ENCODE measurements around the gene L3MBTL4. TPM values are rescaled to one million over a fixed set of nuclear protein-coding genes. Genes with fewer than 3 reads are reported as not detected.

L3MBTL4 gene
- polyA plus RNA-seq, 1 of the 3 experiments (the other 2 are of a cell fraction): 0.02 TPM

- Histone ChIP-seq H3K4me3 (ENCODE audit: low read depth in 2 of 2, low read length in 1 of 2) (no peak overlapping the region), H3K27me3 (ENCODE audit: insufficient read depth) (no peaks in the 10 kb centered on the region), H3K9ac (no peak overlapping the region), H3K4me2 (no peak overlapping the region), H3K27ac (ENCODE audit: low read depth in 2 of 2, low read length in 1 of 2) (no peak overlapping the region), H4K20me1 (ENCODE audit: insufficient read depth) (no peaks in the 10 kb centered on the region), H3K79me2 (ENCODE audit: insufficient read depth) (no peaks in the 10 kb centered on the region), H3K36me3 (replicated peaks in 1 of 2; ENCODE audit: control insufficient read depth in 1 of 2, insufficient read depth in 2 of 2, low read length in 1 of 2) (no peaks in the 10 kb centered on the region), H3K9me3 (no peaks in the 10 kb centered on the region), H3F3A (replicated peaks; ENCODE audit: insufficient read depth) (no peaks in the 10 kb centered on the region), H2AFZ (ENCODE audit: low read depth) (no peak overlapping the region), H3K4me1 (ENCODE audit: control insufficient read depth in 1 of 2, insufficient read depth in 2 of 2, low read depth in 1 of 2, low read length in 1 of 2) (peaks cover 0 to 19% of the 10 kb centered on the region in 2 experiments; a peak in 2 of 4 replicates), H3K9me2 (no peaks in the 10 kb centered on the region)
- CTCF ChIA-PET: no interaction called here
- POLR2A ChIA-PET: no interaction called here
- no peak for DNase-seq
- WGBS (ENCODE audit: low lambda C conversion rate): 38% methylated on average over 3 of the region's 3 CpGs
- no peak for TF ChIP-seq YY1 (IDR thresholded peaks at IDR 0.05; ENCODE audit: low read depth)
- no peak for TF ChIP-seq TAF1 (IDR thresholded peaks at IDR 0.05; ENCODE audit: borderline replicate concordance, low read depth, low read length)
- no peak for TF ChIP-seq GABPA (IDR thresholded peaks at IDR 0.05; ENCODE audit: low read depth)
- no peak for TF ChIP-seq GATA2 (CRISPR knock-in tag; IDR thresholded peaks at IDR 0.05)
Observed at GRCh38 chr18:6367208-6367607, 47.5 kb downstream of the L3MBTL4 start.

- Histone ChIP-seq H2AFZ (ENCODE audit: low read depth) (no peak overlapping the region), H3F3A (replicated peaks; ENCODE audit: insufficient read depth) (no peaks in the 10 kb centered on the region), H3K79me2 (ENCODE audit: insufficient read depth) (no peaks in the 10 kb centered on the region), H3K9me3 (no peaks in the 10 kb centered on the region), H3K27me3 (ENCODE audit: insufficient read depth) (no peaks in the 10 kb centered on the region), H3K9ac (no peak overlapping the region), H3K9me2 (no peaks in the 10 kb centered on the region), H3K36me3 (replicated peaks in 1 of 2; ENCODE audit: control insufficient read depth in 1 of 2, insufficient read depth in 2 of 2, low read length in 1 of 2) (no peaks in the 10 kb centered on the region), H3K4me3 (ENCODE audit: low read depth in 2 of 2, low read length in 1 of 2) (no peak overlapping the region), H3K4me1 (ENCODE audit: control insufficient read depth in 1 of 2, insufficient read depth in 2 of 2, low read depth in 1 of 2, low read length in 1 of 2) (peaks cover 0 to 19% of the 10 kb centered on the region in 2 experiments; a peak in 2 of 4 replicates), H3K27ac (ENCODE audit: low read depth in 2 of 2, low read length in 1 of 2) (no peak overlapping the region), H3K4me2 (no peak overlapping the region), H4K20me1 (ENCODE audit: insufficient read depth) (no peaks in the 10 kb centered on the region)
- 34% methylated on average over 4 of the region's 4 CpGs for WGBS (ENCODE audit: low lambda C conversion rate)
- TF ChIP-seq ELF1 (IDR thresholded peaks at IDR 0.05) (no peak), PBX3 (IDR thresholded peaks at IDR 0.05) (no peak), ZBTB33 (IDR thresholded peaks at IDR 0.05; ENCODE audit: borderline replicate concordance, low read depth) (no peak), GATA2 (CRISPR knock-in tag; IDR thresholded peaks at IDR 0.05) (no peak), EZH2phosphoT487 (IDR thresholded peaks at IDR 0.05; ENCODE audit: borderline replicate concordance, low read depth) (no peak), SIN3A (IDR thresholded peaks at IDR 0.05; ENCODE audit: borderline replicate concordance, low read depth, low read length) (no peak), IRF3 (IDR thresholded peaks at IDR 0.05; ENCODE audit: low read depth, low read length) (no peak), RCOR1 (IDR thresholded peaks at IDR 0.05; ENCODE audit: low read length) (no peak), CHD2 (IDR thresholded peaks at IDR 0.05; ENCODE audit: low read length, partially characterized antibody) (no peak), TCF12 (IDR thresholded peaks at IDR 0.05) (no peak), FOSL2 (IDR thresholded peaks at IDR 0.05; ENCODE audit: borderline replicate concordance, low read depth) (no peak), MEF2A (IDR thresholded peaks at IDR 0.05; ENCODE audit: borderline replicate concordance, low read depth) (no peak), FOXJ3 (CRISPR knock-in tag; IDR thresholded peaks at IDR 0.05) (no peak), TEAD4 (IDR thresholded peaks at IDR 0.05; ENCODE audit: borderline replicate concordance, insufficient read depth) (no peak), USF2 (IDR thresholded peaks at IDR 0.05; ENCODE audit: borderline replicate concordance, low read depth, low read length) (no peak), EP300 (IDR thresholded peaks at IDR 0.05; ENCODE audit: borderline replicate concordance in 1 of 2, low read depth in 1 of 2, low read length in 1 of 2) (no peak), NFIC (IDR thresholded peaks at IDR 0.05; ENCODE audit: borderline replicate concordance) (no peak), CTCF (IDR thresholded peaks at IDR 0.05) (no peak)
- no peak for DNase-seq
- CTCF ChIA-PET: no interaction called here
- POLR2A ChIA-PET: no interaction called here
Observed at GRCh38 chr18:6366776-6367175, 47.9 kb downstream of the L3MBTL4 start.

Data from SK-N-SH (cell line).